Prostate gland (tissue), 2 donors: ENCODE data around the gene GRB10.

Experiments used
- POLR2A ChIP-seq: fragments of 450-650 bp; IDR thresholded peaks from one replicate; pipeline ENCODE4 v1.6.1; 2016; ENCODE audit warnings: antibody characterized with exemption, mild to moderate bottlenecking
- POLR2AphosphoS5 ChIP-seq: sonication (generic); formaldehyde crosslinking; IDR thresholded peaks from one replicate; pipeline ENCODE4 v1.6.1; 2017; ENCODE audit warnings: antibody characterized with exemption
- TF ChIP-seq, protein P1 (sequence below), 4 experiments: fragments of 200-600 bp in 2 of 4; fragments of 450-650 bp in 2 of 4; sonication (generic) in 2 of 4; IDR thresholded peaks; 1 replicate in 3 of 4; 2 replicates in 1 of 4; pipeline ENCODE4 v1.5.1; 2016 to 2019; ENCODE audit warnings: antibody characterized with exemption in 4 of 4, mild to moderate bottlenecking in 2 of 4, moderate library complexity in 2 of 4

DNA sequence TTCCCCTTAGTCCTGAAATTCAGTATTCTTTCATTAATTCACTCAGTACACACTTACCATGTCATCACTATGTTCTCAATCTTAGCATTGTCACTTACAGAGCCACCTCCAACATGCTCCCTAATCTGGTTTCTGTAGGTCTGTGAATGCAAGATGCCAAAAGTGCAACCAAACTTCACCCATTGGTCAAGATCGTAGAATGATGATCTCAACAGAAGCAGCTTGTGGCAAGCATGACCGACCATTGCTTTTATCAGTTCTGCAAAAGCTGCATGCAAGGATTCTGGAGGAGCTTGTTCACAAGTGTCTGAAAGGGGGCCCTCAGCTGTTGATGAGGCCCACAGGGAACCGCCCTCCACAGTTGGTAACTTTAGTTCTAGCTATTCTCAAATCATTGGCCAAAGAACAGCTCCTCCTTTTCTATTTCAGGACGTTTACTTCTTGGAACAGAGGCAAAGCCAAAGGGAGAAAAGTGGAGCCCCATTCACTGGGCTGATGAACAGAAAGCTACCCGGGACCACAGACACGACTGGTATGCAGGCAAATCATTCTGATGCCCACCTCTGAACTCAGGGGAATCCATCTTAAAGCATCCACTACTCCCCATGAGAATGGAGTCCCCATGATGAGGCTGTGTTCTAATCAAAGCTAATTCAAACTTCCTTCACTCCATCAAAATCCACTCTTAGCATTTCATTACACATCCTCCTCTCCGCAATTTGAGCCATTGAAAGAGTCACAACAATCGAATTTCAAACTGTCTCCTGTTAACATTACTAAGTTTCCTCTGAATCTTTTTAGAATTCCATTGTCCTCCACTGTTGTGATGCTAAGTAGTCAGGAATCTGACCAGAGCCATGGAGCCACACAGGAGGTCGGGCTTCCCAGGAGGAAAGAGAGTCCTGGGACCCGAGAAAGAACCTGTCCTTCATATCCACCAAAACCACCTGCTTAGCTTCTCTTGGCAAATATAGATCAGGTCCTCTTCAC, 13.9 kb downstream of the GRB10 start:
- TF ChIP-seq, protein P1, sequence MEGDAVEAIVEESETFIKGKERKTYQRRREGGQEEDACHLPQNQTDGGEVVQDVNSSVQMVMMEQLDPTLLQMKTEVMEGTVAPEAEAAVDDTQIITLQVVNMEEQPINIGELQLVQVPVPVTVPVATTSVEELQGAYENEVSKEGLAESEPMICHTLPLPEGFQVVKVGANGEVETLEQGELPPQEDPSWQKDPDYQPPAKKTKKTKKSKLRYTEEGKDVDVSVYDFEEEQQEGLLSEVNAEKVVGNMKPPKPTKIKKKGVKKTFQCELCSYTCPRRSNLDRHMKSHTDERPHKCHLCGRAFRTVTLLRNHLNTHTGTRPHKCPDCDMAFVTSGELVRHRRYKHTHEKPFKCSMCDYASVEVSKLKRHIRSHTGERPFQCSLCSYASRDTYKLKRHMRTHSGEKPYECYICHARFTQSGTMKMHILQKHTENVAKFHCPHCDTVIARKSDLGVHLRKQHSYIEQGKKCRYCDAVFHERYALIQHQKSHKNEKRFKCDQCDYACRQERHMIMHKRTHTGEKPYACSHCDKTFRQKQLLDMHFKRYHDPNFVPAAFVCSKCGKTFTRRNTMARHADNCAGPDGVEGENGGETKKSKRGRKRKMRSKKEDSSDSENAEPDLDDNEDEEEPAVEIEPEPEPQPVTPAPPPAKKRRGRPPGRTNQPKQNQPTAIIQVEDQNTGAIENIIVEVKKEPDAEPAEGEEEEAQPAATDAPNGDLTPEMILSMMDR (IDR thresholded peaks at IDR 0.05), result no peak
- no peak for TF ChIP-seq POLR2A
- no peak for TF ChIP-seq POLR2AphosphoS5
